ENCODE results near the gene MEIOSIN.

Gene MEIOSIN

GRCh38 chr19:45809643-45810159 is 76.5 kb downstream of the MEIOSIN start:
- no peak for DNase-seq

- DNase-seq, result no peak
Measured at GRCh38 chr19:45812297-45812696, 79.1 kb downstream of the MEIOSIN start.
